Effector memory CD8-positive, alpha-beta T cell (primary cell): Measurements from ENCODE around the gene MCRIP2.
A peak's percentile ranks its signal among the peaks of the same experiment; 100 is the strongest.

Source experiments
- ATAC-seq: fragments of 150-1000 bp; cut with Tn5 transposase; replicated peaks from 2 replicates; pipeline ENCODE4 v1.10.0; 2021; ENCODE audit warnings: mild to moderate bottlenecking, moderate library complexity
- DNase-seq, 3 experiments: peaks; one replicate each; pipeline ENCODE4 v3.0.0; 2021
- H3K27ac Mint-ChIP-seq, 2 donors: one replicate each; pipeline ENCODE4 v1.8.0; 2022; ENCODE audit warnings: mild to moderate bottlenecking in 2 of 2, mixed read lengths in 2 of 2, moderate library complexity in 2 of 2
- H3K27me3 Mint-ChIP-seq, 2 donors: one replicate each; pipeline ENCODE4 v1.8.0; 2022; ENCODE audit warnings: mixed read lengths in 2 of 2
- H3K36me3 Mint-ChIP-seq: one replicate; pipeline ENCODE4 v1.8.0; 2022; ENCODE audit warnings: mild to moderate bottlenecking, moderate library complexity, mixed read lengths; ENCODE audit not compliant: insufficient read depth
- H3K4me1 Mint-ChIP-seq, 2 donors: one replicate each; pipeline ENCODE4 v1.8.0; 2022; ENCODE audit warnings: low read depth in 2 of 2, mixed read lengths in 2 of 2
- H3K4me3 Mint-ChIP-seq, 2 donors: one replicate each; pipeline ENCODE4 v1.8.0; 2022; ENCODE audit warnings: mild to moderate bottlenecking in 2 of 2, mixed read lengths in 2 of 2, moderate library complexity in 2 of 2
- H3K9me3 Mint-ChIP-seq, 2 donors: one replicate each; pipeline ENCODE4 v1.8.0; 2022; ENCODE audit warnings: mixed read lengths in 2 of 2

MCRIP2 gene

DNA sequence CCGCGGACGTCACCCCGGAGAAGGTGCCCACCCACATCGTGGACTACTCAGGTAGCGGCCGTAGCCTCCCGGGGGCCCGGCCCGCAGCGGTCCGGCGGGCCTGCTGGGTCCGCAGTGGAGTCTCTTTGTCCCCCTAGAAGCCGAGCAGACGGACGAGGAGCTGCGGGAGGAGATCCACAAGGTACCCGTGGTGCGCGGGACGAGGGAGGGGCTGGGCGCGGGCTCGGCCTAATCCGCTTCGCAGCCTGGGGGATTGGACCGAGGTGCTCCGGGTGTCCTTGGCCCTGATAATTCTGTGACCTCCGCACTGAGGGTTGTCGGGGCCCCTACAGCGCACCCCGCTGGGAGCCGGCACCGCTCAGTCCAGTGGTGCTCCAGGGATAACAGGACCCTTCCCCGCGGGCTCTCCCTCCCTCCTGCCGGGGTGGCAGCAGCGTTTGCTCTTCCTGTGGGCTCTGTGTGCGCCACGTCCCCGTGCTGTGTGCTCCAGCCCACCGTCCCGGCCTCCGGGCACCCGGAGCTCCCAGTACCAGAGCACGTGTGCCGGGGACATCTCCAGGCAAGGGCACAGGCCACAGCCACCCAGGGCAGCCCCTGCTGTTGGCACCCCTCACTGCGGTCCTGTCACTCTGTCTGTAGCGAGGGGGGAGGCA lies 27.0 kb downstream of the MCRIP2 start:
- Mint-ChIP-seq H3K27me3 (no peaks in the 10 kb centered on the region), H3K36me3 (peaks cover 18% of the 10 kb centered on the region), H3K27ac (peak overlapping the region in 1 of 2 donors; percentile 32), H3K4me3 (peak overlapping the region; percentile 78 to 80), H3K4me1 (peaks cover 3 to 10% of the 10 kb centered on the region in 2 donors), H3K9me3 (no peaks in the 10 kb centered on the region)
- DNase-seq (no peak), ATAC-seq (peak; percentile 8)

DNA sequence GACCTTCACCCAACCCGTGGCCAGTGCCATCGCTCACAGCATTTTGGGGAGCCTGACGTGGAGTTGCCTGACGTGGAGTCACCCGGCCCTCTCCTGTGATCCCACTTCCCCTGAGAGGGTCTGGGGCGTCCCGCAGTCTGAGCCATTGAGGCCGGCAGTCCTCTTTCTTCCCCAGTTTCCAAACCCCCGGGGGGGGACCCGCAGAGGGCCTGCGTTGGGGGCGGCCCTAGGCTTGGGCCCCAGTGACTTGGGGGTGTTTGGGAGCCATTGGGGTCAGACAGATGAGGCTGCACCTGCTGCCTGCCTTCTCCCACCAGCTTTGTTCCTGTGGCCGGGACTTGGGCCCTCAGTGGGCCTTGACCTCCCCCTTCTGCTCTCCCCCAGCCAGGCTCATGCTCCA lies 28.0 kb downstream of the MCRIP2 start:
- Mint-ChIP-seq H3K27ac (peak overlapping the region in 1 of 2 donors; percentile 41), H3K36me3 (peaks cover 18% of the 10 kb centered on the region), H3K27me3 (no peaks in the 10 kb centered on the region), H3K4me1 (peaks cover 3 to 10% of the 10 kb centered on the region in 2 donors), H3K9me3 (no peaks in the 10 kb centered on the region), H3K4me3 (peak overlapping the region; percentile 32 to 46)
- DNase-seq: no peak
- no peak for ATAC-seq

DNA sequence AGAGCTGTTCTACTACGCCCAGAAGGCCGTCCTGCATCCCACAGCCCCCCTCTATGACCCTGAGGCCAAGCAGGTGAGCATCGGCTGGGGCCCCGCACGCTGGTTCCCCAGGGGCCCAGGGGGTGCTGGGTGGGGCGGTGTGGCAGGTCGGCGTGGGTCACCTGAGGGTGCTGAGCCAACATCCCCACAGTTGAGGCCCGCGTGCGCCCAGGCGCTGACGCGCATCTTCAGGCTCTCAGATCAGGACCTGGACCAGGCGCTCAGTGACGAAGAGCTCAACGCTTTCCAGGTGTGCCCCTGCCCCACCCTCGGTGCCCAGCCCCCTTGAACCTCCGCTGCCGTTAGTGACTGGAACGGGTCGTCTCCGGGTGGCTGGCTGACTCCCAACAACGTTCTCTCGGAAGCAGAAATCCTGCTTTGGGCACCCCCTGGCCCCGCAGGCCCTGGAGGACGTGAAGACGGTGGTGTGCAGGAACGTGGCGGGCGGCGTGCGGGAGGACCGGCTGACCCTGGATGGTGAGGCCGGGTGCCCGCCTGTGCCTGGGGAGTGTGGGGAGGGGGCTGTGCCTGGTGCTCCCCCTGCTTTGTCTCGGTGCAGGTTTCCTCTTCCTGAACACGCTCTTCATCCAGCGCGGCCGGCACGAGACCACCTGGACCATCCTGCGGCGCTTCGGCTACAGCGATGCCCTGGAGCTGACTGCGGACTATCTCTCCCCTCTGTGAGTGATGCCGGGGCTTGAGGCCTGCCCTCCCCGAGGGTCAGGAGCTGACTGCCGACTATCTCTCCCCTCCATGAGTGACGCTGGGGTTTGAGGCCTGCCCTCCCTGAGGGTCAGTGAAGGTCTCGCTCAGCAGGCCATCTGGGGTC lies 29.1 kb downstream of the MCRIP2 start:
- ATAC-seq: no peak
- H3K27ac Mint-ChIP-seq: no peak overlapping the region
- H3K27me3 Mint-ChIP-seq: peaks cover 0 to 6% of the 10 kb centered on the region in 2 donors
- peaks cover 18% of the 10 kb centered on the region for H3K36me3 Mint-ChIP-seq
- peaks cover 7 to 16% of the 10 kb centered on the region in 2 donors for H3K4me1 Mint-ChIP-seq
- H3K4me3 Mint-ChIP-seq: no peak overlapping the region
- H3K9me3 Mint-ChIP-seq: no peaks in the 10 kb centered on the region
- DNase-seq: no peak

DNA sequence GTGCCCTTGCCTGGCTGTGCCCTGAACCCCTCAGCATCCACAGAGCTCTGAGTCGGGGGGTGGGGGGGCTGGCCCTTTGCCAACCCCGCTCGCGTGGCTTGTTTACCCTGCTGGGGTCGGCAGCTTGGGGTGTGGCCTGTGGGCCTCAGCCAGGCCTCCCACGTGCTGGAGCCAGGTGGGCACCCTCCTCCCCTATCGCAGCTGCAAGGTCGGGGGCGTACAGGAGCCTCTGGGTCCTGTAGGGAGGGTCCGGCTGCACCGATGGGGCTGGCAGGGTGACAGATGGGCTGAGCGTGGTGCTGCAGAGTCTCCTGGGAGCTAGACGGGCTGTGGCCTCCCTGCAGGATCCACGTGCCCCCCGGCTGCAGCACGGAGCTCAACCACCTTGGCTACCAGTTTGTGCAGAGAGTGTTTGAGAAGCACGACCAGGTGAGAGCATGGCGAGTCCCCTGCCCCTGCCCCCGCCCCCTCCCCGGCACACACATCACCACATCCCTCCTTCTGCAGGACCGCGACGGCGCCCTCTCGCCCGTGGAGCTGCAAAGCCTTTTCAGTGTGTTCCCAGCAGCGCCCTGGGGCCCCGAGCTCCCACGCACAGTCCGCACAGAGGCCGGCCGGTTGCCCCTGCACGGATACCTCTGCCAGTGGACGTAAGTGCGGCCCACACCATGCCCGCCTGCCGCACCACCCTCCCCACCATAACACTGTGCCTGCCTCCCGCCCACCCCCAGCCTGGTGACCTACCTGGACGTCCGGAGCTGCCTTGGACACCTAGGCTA lies 29.9 kb downstream of the MCRIP2 start:
- Mint-ChIP-seq H3K27ac (no peak overlapping the region), H3K36me3 (peaks cover 18% of the 10 kb centered on the region), H3K4me3 (no peak overlapping the region), H3K27me3 (peaks cover 0 to 6% of the 10 kb centered on the region in 2 donors), H3K4me1 (peaks cover 7 to 16% of the 10 kb centered on the region in 2 donors), H3K9me3 (no peaks in the 10 kb centered on the region)
- DNase-seq: no peak
- ATAC-seq: no peak

DNA sequence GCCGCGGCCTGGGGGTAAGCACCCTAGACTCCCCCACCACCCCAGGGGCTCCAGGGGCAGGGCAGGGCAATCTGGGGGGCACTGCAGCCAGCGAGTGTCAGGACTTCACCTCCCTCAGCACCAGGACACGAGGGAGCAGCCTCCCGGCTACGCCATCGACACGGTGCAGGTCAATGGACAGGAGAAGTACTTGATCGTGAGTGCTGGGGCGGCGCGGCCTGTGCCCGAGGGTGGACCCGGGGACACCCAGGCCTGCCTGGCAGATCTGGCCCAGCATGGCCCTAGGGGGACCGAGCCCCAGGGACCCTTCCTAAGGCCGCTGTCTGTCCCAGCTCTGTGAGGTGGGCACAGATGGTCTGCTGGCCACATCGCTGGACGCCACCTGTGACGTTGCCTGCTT lies 30.7 kb downstream of the MCRIP2 start:
- Mint-ChIP-seq H3K27me3 (peaks cover 0 to 6% of the 10 kb centered on the region in 2 donors), H3K4me1 (peaks cover 7 to 18% of the 10 kb centered on the region in 2 donors), H3K36me3 (peaks cover 18% of the 10 kb centered on the region), H3K27ac (no peak overlapping the region), H3K4me3 (no peak overlapping the region), H3K9me3 (no peaks in the 10 kb centered on the region)
- DNase-seq (no peak), ATAC-seq (no peak)

DNA sequence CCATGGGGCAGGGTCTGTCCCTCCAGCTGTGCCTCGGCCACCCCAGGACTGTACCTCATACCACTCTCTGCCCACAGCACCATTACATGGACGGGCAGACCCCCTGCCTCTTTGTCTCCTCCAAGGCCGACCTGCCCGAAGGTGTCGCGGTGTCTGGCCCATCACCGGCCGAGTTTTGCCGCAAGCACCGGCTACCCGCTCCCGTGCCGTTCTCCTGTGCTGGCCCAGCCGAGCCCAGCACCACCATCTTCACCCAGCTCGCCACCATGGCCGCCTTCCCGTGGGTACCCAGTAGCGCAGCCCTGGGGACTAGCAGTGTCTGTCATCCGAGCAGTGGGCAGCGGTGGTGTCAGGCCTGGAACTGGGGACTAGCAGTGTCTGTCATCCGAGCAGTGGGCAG lies 31.2 kb downstream of the MCRIP2 start:
- ATAC-seq (no peak), DNase-seq (no peak)
- H3K27ac Mint-ChIP-seq: no peak overlapping the region
- H3K4me1 Mint-ChIP-seq: peaks cover 7 to 16% of the 10 kb centered on the region in 2 donors
- no peaks in the 10 kb centered on the region for H3K9me3 Mint-ChIP-seq
- no peak overlapping the region for H3K4me3 Mint-ChIP-seq
- H3K36me3 Mint-ChIP-seq: peaks cover 16% of the 10 kb centered on the region
- peaks cover 0 to 6% of the 10 kb centered on the region in 2 donors for H3K27me3 Mint-ChIP-seq

DNA sequence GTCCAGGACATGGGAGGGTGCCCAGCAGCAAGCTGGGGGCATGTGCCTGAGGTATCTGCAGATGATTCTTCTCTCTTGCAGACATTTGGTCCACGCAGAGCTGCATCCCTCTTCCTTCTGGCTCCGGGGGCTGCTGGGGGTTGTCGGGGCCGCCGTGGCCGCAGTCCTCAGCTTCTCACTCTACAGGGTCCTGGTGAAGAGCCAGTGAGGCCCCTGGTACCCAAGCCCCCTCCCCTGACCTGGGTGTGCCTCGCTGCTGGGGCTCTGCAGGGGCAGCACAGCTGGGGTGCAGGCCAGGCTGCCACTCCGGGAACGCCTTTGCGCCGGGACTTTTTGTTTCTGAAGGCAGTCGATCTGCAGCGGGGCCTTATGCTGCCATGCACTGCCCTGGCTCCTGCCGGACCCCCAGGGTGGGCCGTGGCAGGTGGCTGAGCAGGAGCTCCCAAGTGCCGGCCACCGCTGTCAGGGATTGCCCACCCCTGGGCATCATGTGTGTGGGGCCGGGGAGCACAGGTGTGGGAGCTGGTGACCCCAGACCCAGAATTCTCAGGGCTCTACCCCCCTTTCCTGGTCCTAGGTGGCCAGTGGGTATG lies 31.9 kb downstream of the MCRIP2 start:
- Mint-ChIP-seq H3K4me1 (peaks cover 7 to 16% of the 10 kb centered on the region in 2 donors), H3K9me3 (no peaks in the 10 kb centered on the region), H3K4me3 (no peak overlapping the region), H3K36me3 (peaks cover 13% of the 10 kb centered on the region), H3K27me3 (peaks cover 0 to 6% of the 10 kb centered on the region in 2 donors), H3K27ac (no peak overlapping the region)
- ATAC-seq (no peak), DNase-seq (no peak)

DNA sequence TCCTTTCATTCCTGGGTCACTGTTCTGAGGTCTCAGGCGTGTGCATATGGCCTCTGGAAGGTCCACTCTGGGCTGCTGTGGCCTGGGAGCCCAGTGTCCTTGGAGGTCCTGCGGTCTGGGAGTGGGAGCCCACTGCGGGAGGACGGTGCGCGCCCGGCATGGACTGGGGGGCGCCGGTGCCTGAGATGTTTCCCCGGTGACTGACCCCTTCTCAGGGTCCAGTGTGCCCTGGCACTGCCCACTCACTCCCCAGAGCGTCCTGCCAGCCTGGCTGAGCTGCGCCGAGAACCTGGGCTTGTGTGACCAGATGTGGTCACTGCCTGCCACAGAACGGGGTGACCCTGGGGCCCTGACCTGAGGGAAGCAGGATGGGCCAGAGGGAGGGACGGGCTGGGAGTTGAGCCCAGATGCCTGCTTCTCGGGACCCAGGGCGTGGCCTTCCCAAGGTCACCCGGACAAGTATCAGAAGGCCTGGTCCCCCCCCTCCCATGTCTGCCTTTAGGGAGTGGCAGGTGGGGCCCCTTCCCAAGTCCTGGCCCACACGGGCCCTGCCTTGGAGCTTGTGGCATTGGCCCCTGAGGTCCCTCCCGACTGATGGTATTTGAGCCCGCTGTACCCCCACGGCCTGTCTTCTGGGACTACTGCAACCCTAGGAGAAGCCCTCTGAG lies 32.7 kb downstream of the MCRIP2 start:
- DNase-seq: no peak
- H3K36me3 Mint-ChIP-seq: peaks cover 9% of the 10 kb centered on the region
- no peaks in the 10 kb centered on the region for H3K9me3 Mint-ChIP-seq
- peak overlapping the region in 1 of 2 donors; percentile 48 for H3K4me3 Mint-ChIP-seq
- no peak for ATAC-seq
- peak overlapping the region in 1 of 2 donors; percentile 46 for H3K27ac Mint-ChIP-seq
- peaks cover 0 to 6% of the 10 kb centered on the region in 2 donors for H3K27me3 Mint-ChIP-seq
- H3K4me1 Mint-ChIP-seq: peaks cover 5 to 17% of the 10 kb centered on the region in 2 donors

DNA sequence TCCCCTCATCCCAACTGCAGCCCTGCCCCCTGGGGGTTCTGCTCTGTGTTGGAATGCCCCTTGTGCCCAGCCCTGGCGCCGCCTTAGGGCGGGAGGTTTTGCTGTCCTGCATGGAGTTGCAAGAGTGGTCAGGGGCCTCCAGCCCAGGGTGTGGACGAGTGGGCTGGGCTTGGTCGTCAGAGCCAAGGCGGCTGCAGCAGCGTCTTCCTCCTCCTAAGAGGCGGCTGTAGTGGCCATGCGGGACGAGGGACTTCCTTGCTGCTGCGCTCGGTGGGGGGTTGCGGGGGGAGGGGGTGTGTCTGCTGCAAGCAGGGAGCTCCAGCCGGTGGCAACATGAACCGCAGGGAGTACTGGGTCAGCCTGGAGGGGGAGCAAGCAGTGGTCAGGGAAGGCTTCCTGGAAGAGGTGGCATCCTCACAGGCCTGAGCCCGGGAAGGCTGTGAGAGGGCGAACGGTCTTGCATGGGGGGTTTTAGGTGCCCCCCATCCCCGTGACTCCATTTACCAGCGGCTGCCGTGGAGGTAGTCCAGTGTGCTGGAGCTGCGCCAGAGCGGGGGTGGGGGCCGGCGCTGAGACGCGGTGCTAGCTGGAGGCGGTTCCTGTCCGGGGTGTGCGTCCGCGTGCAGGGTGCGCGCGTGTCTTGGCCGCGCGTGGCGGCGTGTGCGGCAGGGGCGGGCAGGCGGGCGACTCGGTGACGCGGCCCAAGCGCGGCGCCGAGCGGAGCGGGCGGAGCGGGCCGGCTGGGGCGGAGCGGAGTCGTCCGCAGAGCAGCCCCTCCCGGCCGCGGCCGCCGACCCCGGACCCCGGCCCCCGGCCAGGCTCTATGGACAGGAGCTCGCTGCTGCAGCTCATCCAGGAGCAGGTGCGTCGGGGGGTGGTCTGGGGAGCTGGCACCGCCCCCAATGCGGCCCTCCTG lies 33.6 kb downstream of the MCRIP2 start, which contains the start of gene RHBDL1:
TSS of gene RHBDL1 (plus strand) at position 704 of the 916 bp plus-strand sequence. CDS start at position 824, 120 bp downstream.
- ATAC-seq: no peak
- H3K36me3 Mint-ChIP-seq: peaks cover 1% of the 10 kb centered on the region
- no peaks in the 10 kb centered on the region for H3K9me3 Mint-ChIP-seq
- no peak for DNase-seq
- H3K27me3 Mint-ChIP-seq: peaks cover 0 to 6% of the 10 kb centered on the region in 2 donors
- peak within 1 kb of the TSS; percentile 35 to 48 for H3K4me3 Mint-ChIP-seq
- H3K27ac Mint-ChIP-seq: peak within 1 kb of the TSS in 1 of 2 donors; percentile 46
- peaks cover 8 to 17% of the 10 kb centered on the region in 2 donors for H3K4me1 Mint-ChIP-seq

DNA sequence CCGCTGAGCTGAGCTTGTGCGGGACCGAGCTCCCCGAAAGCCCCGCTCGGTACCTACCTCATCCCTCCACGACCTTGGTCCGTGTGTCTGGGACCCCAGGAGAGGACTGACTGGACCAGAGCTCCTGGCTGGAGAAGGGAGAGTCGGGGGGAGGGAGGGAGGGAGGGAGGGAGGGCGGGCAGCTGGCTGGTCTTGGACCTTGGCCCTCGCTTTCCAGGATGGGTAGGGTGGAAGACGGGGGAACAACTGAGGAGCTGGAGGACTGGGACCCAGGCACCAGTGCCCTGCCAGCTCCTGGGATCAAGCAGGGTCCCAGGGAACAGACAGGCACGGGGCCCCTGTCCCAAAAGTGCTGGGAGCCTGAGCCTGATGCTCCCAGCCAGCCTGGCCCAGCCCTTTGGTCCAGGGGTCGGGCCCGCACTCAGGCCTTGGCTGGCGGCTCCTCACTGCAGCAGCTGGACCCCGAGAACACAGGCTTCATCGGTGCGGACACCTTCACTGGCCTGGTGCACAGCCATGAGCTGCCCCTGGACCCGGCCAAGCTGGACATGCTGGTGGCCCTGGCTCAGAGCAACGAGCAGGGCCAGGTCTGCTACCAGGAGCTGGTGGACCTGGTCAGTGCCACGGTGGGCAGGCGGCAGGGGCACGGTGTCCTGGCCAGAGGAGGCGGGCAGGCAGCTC lies 34.4 kb downstream of the MCRIP2 start:
- Mint-ChIP-seq H3K27ac (no peak overlapping the region), H3K9me3 (no peaks in the 10 kb centered on the region), H3K4me1 (peaks cover 8 to 18% of the 10 kb centered on the region in 2 donors), H3K36me3 (peaks cover 2% of the 10 kb centered on the region), H3K4me3 (no peak overlapping the region), H3K27me3 (peaks cover 0 to 6% of the 10 kb centered on the region in 2 donors)
- ATAC-seq (no peak), DNase-seq (no peak)

DNA sequence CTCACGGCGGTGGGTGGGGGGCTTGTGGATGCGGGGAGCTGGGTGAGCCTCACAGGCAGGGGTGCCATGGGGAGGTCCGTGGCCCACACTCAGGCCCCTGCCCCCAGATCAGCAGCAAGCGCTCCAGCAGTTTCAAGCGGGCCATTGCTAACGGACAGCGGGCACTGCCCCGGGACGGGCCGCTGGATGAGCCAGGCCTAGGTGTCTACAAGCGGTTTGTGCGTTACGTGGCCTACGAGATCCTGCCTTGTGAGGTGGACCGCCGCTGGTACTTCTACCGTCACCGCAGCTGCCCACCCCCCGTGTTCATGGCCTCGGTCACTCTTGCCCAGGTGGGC lies 34.9 kb downstream of the MCRIP2 start:
- no peaks in the 10 kb centered on the region for H3K9me3 Mint-ChIP-seq
- H3K4me1 Mint-ChIP-seq: peaks cover 8 to 22% of the 10 kb centered on the region in 2 donors
- DNase-seq (no peak), ATAC-seq (no peak)
- H3K36me3 Mint-ChIP-seq: peaks cover 7% of the 10 kb centered on the region
- no peak overlapping the region for H3K27ac Mint-ChIP-seq
- H3K4me3 Mint-ChIP-seq: no peak overlapping the region
- peaks cover 0 to 6% of the 10 kb centered on the region in 2 donors for H3K27me3 Mint-ChIP-seq
